NCI-H2196 (cell line): Measurements from ENCODE around the gene HSP90AB1.
A peak's percentile ranks its signal among the peaks of the same experiment; 100 is the strongest.

Experiments
- DNase-seq: peaks from one replicate; lab custom pipeline; 2025; ENCODE audit not compliant: unreplicated experiment; lab: John Stamatoyannopoulos, UW

The HSP90AB1 gene

DNA sequence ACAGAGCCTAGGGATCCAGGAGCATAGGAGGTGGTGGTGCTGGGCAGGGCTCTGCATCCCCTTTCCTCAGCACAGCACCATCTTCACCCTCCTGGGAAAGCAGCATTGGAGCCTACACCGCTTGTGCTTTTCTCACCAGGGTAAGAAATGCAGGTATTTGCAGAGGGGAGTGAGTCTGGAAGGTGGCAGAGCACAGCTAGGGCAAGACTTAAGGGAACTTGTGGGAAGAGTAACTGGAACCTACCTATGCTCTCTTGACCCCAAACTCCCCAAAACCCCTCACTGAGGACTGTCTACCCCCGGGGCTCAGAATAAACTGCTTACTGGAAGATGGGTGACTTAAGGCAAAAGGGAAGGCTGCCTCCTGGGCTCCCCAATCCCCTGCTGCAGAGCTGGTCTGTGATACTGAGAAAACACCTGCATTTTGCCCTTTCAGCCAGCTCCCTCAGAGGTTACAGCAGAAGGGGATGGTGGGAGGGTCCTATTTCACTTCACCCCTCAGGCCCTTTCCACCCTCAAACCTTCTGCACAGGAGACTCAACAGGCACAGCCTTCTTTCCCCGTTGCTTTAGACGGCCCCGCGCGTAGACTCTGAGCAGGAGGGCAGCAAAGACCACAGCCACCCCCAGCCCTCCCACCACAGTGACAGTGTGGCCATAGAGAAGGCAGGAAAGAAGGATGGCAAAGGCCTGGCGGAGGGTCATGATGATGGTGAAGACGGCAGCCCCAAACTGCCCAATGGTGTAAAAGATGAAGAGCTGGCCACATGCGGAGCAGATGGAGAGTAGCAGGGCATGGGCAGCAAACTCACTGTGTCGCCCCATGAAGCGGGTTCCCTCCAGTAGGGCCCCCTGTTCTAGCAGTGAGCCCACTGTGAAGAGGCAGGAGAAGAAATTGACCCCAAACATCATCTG is 7.5 kb downstream of the HSP90AB1 start:
- DNase-seq: no peak

DNA sequence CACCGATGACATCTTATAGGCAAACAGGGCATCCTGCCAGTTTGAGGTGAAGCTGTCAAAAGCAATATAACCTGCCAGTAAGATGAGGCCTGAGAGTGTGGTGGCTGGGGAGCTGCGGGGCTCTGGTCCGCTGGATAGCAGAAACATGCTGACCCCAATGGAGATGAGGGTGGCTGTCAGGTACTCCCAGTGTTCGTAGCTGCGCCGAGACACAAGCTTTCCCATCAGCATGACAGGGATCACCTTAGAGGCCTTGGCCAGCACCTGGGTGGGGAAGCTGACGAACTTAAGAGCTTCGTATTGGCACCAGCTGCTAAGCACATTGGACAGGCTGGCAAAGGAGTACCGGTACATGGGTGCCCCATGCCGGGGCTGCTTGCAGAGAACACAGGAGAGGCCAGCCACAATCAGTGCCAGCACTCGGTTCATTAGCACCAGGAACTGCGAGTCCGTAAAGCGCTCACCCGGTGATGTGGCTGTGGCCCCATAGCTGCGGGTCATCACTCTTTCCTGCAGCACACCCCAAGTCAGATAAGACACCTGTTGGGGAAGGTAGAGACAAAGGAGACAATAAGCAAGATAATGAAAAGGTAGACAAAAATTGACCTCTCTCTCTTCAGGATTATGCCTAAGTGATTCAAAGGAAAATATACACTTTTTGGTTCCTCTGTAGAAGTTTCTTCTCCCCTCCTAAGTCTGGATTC is 8.4 kb downstream of the HSP90AB1 start:
- DNase-seq: no peak

DNA sequence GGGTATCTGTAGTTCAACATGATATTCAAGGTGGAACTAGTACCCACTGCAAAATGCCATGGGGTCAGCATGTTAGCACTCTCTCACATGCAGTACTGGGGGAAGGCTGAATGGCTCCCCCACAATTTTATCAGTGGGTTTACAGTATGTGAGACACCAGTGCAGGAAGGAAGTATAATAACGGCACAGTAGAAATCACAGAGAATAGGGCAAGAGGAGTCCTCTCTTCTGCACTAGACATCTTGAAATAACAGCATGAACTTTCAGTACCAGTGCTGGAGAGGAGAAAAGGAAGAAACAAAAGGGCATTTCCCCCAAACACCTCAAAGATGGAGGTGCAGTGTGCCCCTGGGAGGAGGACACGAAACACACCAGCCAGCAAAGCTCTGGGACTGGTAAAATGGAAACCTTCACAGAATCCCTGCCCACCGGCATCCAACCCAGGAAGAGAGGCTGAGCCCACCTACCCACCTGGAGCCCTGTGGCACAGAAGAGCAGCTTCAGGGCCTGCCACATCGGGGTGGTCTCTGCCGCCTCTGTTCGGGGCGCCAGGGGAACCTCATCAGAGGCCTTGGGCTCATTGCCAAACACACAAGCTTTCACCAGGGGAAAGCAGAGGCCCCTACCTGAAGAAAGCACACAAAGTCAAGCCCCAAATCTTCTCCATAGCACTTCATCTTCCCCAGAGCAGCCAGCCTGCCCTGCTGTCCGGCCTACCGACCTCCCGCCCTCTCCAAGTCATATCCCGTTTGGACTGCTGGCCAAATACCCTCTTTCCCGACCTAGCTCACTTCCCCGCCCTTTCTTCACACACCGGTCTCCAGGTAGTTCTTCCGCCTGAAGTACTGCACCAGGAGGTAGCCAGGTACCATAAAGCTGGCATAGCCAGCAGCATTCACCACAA is 9.2 kb downstream of the HSP90AB1 start:
- DNase-seq: no peak

DNA sequence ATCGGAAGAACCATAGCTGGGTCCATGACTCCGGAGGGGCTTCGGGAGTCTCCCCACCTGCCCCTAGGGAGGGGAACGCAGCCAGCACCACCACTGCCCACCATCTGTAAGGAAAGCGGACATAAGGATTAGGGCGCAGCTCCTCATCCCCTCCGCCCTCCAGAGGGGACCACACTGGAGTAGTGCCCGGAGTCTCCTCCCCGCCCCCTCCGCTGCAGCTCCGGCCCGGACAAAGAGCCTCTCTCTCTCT is 9.8 kb downstream of the HSP90AB1 start:
- DNase-seq: no peak

DNA sequence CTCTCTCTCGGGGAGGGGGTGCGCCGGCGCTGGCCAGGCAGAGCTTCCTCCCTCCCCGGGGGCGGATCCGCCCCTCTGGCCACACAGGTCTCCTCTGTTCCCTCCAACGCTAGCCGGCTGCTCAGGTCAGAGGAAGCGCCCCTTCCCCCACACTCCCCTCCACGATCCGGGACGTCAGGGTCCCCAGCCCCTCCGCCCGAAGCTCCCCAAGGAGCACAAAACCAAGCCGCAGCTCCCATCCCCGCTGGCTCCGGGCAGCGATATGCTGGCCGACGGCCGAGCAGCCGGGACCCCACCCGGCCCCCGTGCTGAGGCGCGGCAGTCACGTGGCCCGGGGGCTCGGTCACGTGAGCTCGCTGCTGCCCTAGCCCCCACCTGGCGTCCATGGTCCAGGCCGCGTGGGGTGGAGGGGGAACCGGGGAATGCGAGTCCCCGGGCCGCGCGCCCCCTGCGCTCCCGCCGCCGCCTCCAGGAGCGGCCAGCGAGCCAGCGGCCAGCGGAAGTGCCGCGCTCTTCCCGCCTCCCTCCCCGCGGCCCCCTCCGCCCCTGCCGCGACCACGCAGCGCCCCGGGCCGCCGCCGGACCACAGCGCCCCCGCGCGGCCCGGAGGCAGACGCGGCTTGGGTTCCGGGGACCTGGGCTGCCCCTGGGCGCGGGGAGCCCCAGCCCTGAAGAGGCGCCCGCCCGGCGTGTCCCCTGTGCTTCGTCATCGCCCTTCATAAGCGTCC is 10.3 kb downstream of the HSP90AB1 start, which contains the start of gene SLC35B2:
SLC35B2 (minus strand) TSS at position 504 of the 728 bp plus-strand sequence; CDS start at position 386, 118 bp downstream.
- peak; percentile 88 for DNase-seq

DNA sequence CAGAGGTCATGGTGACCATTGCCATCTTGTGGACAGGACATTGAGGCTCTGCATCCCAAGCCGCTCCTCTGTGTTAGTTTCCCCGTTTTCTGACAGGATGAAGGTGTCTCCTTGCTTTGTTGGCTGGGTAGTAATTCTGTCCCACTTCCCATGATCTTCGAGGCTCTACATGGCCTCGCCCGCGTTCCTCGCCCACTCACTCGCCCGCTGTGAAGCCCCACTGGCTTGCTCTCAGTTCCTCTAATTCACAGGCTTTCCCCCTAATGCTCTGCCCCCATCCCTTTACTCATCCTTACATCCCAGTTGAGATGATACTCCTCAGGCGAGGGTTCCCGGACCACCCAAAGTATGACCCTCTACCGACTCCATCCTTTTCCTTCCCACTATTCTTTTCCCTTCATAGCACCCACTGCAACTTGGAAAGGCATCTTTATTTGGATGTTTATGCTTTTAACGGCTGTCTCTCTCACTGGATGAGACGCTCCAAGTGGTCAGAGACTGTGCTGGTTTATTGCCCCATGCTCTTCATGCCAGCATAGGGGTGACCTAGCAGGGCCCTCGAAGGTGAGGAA is 10.9 kb downstream of the HSP90AB1 start:
- DNase-seq: no peak

DNA sequence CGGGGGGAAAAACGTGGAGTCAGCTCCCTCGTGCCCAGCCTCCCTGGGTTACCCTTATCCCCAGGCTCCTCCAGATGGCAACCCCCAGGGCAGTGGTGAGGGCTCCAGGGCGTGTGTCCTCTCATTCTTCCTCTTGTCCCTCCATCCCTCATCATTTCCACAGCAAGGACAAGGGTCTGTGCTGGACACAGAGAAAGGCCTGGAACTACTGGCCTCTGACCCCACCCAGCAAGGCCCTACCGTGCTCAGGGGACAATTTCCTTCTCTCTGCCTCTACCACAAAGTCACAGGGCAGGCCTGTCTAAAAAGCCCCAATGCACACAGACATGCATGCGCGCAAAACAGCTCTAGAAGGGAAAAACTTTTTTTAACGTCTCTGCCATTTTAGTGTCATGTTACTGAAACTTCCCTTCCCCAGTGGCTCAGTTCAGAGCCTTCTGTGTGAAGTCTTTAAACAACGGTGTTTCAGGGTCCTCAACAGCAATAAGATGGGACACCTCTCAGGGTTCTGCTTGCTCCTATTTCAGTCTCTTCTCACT is 11.5 kb downstream of the HSP90AB1 start:
- DNase-seq: no peak

DNA sequence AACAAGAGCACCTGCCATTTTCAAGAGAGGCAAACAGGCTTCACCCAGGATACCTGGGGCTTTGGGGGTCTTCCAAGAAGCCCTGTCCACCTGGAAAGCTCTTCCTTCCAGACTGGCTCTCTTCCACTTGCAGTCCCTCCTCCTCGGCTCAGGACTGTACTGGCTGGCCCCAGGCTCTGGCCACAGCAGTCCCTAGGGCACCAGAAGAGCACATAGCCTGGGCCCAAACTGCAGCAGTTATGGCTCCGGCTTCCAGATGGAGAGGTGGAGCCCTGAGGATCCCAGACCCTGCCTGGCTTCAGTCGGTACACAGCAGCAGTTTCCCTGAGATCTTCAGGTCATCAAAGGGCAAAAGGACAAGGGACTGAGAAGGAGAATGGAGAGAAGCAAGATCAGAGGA is 12.0 kb downstream of the HSP90AB1 start:
- DNase-seq: no peak

DNA sequence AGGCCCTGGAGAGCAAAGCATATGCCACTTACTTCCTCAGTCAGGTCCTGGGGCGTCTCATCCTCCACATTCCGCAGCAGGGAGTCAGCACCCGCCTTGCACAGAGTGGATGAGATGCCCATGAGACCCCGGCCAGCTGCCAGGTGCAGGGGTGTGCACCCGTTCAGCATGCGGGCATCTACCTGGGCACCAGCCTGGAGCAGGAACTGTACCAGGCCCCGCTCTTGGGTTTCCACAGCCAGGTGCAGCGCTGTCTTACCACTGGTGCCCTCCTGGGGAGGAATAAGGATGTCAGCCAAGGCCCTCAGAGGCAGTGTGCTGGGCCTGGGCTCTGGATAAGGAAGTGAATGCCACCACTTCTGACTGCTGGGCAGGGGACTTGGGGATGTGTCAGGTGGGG is 13.1 kb downstream of the HSP90AB1 start:
- DNase-seq: no peak

DNA sequence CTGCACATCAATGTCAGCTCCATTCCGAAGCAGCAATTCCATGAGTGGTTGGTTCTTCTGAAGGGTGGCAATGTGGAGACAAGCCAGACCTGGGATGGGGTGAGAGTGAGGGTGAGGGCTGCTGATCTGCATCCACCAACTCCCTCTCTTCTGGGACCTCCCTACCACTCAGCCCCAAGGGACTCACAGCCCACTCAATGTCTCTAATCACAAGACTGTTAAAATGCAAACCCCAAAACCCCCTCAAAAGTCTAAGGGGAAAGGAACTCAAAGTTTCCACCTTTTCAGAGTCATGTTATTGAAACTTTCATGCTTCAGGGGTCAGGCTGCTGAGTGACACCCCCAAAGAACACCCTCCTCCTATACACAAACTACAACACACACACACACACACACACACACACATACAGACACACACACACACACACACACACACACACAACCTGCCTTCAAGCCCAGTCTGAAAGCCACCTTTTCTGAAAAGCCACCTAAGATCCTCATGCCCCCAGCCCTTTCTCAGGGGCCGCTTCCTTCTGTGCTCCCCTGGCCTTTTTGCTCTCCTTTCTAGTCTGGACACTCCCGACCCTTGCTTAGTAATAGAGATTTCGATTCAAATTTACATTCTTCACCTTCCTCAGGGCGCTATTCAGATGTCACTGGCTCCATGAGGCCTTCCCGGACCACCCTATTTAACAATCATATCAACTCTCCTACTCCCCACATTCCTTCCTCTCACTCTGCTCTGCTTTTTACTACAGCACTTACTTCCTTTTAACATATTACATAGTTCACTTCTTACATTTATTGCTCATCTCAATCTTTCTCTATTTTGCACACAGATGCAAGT is 13.8 kb downstream of the HSP90AB1 start:
- DNase-seq: no peak

DNA sequence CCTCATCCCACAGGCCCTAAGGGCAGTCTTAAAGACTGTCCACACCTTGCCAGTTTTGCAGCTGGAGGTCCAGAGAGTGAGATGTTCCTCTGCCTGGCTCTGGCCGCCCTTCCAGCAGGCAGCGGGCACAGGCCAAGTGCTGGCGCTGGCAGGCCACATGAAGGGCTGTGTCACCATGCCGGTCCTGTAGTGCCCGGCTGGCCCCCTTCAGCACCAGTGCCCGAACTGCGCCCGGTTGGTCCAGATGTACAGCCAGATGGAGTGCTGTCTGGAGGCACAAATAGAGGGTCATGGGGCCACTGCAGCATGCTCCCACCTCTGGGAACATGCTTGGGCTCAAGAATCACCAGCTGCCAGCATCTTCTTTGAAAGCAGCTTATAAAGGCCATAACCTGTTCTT is 14.7 kb downstream of the HSP90AB1 start:
- no peak for DNase-seq

DNA sequence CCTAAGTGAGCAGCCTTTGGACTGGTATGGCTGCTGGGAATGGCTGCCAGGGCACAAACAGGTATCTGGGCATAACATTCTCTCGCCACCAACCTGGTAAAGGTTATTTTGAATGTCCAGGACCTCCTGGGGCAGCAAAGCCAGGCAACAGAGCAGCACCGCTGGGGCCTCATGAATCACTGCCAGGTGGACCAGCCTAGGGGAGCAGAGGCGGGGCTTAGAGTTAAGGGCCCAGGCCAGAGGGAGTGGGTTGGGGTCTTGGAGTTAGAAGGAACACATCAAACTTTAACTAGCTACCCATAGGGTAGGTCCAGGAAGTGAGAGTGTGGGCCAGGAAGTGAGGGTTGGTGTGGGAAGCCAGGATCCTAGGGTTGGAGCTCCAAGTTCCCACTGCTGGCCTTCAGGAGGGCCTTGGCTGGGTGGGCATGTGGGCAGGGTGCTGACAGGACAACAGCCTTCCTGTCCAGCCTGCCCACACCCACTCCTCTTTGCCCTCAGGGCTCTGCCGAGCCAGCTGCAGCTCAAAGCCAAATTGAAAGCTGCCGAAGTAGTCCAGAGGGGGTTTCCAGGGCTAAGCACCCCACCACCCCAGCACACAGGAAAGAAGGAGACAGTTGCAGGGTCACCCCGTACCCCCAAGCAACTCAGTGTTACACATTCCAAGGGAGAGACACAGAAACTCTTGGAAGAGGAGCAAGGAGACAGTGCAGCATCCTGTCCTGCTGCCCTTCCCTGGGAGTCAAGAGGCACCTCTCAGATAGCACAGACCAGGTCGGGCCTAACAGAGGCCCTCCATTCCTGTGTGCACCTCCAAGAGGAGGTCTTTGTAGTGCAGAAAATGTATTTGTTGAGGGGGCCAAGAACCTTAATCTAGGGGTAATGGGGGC is 15.8 kb downstream of the HSP90AB1 start:
- DNase-seq: no peak

DNA sequence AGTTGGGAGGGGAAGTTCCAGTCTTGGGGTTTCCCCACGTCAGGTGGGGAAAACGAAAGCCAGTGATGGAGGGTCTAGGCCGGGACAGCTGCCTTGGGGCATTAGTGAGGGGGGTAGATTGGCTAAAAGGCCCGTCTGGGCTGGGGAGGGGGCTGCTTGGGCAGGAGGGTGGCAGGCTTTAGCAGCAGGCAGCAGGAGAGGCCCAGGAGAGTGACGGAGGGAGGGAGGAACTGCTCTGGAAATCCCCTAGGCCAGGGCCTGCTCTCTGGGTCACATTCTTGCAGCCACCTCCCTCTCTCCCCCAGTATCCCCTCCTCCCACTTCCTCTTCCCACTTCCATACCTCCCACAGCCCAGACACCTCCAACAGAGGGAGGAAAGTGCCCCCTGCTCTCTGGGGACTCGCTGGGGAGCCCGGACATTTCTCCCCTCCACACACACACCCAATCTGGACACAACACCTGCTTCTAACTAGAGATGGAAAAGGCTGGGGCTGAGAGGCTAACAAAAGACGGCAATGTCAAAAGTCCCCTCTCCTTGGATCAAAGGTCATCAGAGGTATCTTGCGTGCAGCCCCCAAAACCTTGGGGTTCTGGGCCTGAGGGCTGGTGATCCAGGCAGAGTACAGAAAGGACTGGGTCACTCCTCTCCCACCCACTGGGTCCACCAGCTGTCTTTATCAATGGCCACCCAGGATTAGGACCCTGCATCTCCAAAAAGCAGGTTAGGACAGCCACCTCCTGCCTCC is 16.6 kb downstream of the HSP90AB1 start:
- no peak for DNase-seq

DNA sequence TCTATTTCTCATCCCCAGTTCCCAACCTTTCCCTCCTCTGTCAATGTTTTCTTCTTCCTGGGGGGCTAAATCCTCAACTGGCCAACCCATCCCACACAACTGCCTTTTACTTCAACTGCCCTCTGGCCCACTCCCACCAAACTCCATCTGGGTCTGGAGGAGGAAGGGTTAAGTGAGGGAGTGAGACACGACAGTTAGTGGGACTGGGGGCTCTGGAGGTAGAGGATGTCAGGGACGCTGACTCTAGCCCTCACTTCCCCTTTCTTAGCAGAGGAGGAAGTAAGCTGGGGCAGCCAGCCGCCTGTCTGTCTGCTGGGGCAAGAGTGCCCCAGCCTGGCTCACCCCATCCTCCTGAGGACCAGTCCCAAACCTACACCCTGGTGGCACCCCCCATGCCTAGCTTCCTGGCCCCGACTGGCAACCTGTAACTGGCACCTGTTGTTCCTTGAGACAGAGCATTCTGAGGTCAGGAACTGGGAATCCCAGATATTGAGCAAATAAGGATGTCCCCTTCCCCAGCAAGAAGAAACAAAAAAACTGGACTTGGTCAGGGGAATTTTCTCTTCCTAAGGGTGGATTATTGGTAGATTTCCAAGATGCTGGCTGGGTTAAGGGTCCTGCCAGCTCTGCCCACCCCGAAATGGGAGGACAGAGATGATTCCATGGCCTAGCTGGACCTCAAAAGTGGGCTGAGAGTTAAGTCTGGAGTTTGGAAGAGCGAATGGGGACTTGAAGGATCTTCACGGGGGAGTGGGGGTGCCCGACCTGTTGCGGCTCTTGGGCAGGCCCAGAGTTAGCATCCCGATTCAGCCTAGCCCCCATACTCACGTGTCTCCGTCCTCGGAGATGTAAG is 17.5 kb downstream of the HSP90AB1 start:
- no peak for DNase-seq

DNA sequence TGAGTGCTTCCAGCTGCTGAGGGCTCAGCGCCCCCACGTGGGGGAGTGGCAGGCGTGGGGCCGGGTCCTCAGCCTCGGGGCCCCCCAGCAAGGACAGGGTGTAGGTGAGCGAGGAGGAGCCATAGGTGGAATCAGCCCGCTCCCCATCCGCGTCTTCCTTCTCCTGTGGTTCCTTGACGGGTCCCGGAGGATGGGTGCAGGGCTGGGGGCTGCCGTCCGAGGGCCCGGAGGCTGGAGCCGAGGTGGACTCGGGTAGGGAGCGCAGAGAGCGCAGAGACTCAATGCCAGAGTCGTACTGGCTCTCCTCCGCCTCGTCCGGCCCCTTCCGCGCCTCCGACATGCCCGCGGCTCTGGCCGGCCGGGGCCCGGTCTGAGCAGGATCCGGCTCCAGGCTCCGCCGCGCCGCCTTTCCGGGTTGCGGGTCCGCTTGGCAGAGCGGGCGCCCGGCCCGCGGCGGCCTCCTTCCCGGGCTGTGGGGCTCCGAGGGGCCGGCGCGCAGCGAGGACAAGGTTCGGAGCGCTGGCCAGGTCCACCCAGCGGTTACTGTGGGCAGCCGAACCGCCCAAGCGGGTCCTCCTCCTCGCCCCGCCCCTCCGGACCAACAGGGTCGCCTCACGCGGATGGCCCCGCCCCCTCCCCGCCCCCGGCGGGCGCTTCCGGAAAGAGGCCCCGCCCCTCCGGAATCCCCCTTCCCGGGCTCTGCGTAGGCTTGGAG is 18.3 kb downstream of the HSP90AB1 start, which contains the start of gene NFKBIE:
NFKBIE (minus strand) TSS at position 545 of the 715 bp plus-strand sequence; CDS start at position 340, 205 bp downstream.
- peak; percentile 93 for DNase-seq

DNA sequence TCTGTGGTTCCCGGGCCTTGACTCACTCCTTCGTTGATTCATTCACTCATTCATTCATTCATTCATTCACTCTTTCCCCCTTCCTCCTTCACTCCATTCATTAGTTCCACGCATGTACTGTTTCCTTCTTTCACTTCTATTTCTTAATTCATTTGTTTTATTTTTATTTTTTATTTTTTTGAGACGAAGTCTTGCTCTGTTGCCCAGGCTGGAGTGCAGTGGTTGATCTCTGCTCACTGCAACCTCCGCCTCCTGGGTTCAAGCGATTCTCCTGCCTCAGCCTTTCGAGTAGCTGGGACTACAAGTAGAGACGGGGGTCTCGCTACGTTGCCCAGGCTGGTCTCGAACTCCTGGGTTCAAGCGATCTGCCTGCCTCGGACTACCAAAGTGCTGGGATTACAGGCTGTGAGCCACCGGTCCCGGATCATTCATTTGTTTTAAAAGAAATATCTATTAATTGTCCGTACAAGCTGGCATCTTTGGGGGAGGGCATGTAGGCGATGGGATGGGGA is 18.9 kb downstream of the HSP90AB1 start:
- no peak for DNase-seq
